HL-60 (cell line): Measurements from ENCODE around the gene MAP4K5.
A peak's percentile ranks its signal among the peaks of the same experiment; 100 is the strongest.
"Not testable (repeated sequence)": the region's sequence is repeated elsewhere in the genome, so short reads cannot be mapped to it uniquely, and the experiment has no call there.

Experiments used
- DNase-seq, 2 experiments: peaks; one replicate each; pipeline ENCODE4 v3.0.0-alpha.2; 2010 to 2020; ENCODE audit warnings: low read depth in 1 of 2, low spot score in 1 of 2
- H3K27ac ChIP-seq: fragments of 250-450 bp; sonication (Bioruptor Pico); replicated peaks from 2 replicates; pipeline ENCODE4 v1.5.1; 2020; ENCODE audit warnings: mild to moderate bottlenecking, moderate library complexity
- H3K27me3 ChIP-seq: fragments of 250-450 bp; sonication (Bioruptor Pico); 2 replicates; pipeline ENCODE4 v1.5.1; 2021; ENCODE audit warnings: mild to moderate bottlenecking, moderate library complexity; ENCODE audit not compliant: insufficient read depth, poor library complexity, severe bottlenecking
- H3K4me3 ChIP-seq: replicated peaks from 2 replicates; pipeline ENCODE4 v1.5.1; 2011; ENCODE audit warnings: mild to moderate bottlenecking, control low read depth, low read length; ENCODE audit not compliant: insufficient read depth
- GABPA ChIP-seq: IDR thresholded peaks from 2 replicates; pipeline ENCODE4 v1.6.1; 2012; ENCODE audit warnings: low read depth
- POLR2AphosphoS5 ChIP-seq: IDR thresholded peaks from 2 replicates; pipeline ENCODE4 v1.6.1; 2012; ENCODE audit warnings: low read depth
- SPI1 ChIP-seq: IDR thresholded peaks from 2 replicates; pipeline ENCODE4 v1.6.1; 2012; ENCODE audit warnings: low read depth, mild to moderate bottlenecking, borderline replicate concordance
- TF ChIP-seq, protein P1 (sequence below): IDR thresholded peaks from one replicate; pipeline ENCODE4 v1.5.1; 2011; ENCODE audit warnings: low read length, control low read depth, inconsistent platforms; ENCODE audit not compliant: insufficient read depth
- TF ChIP-seq, protein P2 (sequence below): IDR thresholded peaks from 2 replicates; pipeline ENCODE4 v1.6.1; 2012; ENCODE audit warnings: low read depth; ENCODE audit not compliant: insufficient replicate concordance

MAP4K5 gene

DNA sequence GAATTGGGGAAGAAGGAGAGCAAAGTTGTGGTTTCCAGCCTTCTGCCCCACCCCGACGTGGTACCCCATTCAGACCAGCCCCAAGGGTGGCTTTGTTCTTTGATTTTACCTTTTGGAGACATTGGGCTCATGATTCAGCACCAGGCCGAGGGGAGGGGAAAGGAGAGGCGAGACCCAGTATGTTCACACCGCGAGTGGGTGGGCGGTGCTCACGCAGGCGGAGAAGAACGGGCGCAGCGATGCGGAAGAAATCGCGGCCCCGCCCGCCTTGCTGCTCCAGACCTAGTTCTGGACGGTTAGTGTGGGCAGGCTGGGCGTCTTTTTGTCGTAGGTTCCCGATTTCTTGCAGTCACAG, 28.5 kb upstream of the MAP4K5 start:
- no peak overlapping the region for H3K27ac ChIP-seq
- DNase-seq, result peak in 1 of 2 experiments; percentile 68
- peaks cover 19% of the 10 kb centered on the region for H3K27me3 ChIP-seq
- TF ChIP-seq GABPA (no peak), SPI1 (no peak), POLR2AphosphoS5 (no peak)
- TF ChIP-seq, protein P1, sequence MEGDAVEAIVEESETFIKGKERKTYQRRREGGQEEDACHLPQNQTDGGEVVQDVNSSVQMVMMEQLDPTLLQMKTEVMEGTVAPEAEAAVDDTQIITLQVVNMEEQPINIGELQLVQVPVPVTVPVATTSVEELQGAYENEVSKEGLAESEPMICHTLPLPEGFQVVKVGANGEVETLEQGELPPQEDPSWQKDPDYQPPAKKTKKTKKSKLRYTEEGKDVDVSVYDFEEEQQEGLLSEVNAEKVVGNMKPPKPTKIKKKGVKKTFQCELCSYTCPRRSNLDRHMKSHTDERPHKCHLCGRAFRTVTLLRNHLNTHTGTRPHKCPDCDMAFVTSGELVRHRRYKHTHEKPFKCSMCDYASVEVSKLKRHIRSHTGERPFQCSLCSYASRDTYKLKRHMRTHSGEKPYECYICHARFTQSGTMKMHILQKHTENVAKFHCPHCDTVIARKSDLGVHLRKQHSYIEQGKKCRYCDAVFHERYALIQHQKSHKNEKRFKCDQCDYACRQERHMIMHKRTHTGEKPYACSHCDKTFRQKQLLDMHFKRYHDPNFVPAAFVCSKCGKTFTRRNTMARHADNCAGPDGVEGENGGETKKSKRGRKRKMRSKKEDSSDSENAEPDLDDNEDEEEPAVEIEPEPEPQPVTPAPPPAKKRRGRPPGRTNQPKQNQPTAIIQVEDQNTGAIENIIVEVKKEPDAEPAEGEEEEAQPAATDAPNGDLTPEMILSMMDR, result no peak
- TF ChIP-seq, protein P2, sequence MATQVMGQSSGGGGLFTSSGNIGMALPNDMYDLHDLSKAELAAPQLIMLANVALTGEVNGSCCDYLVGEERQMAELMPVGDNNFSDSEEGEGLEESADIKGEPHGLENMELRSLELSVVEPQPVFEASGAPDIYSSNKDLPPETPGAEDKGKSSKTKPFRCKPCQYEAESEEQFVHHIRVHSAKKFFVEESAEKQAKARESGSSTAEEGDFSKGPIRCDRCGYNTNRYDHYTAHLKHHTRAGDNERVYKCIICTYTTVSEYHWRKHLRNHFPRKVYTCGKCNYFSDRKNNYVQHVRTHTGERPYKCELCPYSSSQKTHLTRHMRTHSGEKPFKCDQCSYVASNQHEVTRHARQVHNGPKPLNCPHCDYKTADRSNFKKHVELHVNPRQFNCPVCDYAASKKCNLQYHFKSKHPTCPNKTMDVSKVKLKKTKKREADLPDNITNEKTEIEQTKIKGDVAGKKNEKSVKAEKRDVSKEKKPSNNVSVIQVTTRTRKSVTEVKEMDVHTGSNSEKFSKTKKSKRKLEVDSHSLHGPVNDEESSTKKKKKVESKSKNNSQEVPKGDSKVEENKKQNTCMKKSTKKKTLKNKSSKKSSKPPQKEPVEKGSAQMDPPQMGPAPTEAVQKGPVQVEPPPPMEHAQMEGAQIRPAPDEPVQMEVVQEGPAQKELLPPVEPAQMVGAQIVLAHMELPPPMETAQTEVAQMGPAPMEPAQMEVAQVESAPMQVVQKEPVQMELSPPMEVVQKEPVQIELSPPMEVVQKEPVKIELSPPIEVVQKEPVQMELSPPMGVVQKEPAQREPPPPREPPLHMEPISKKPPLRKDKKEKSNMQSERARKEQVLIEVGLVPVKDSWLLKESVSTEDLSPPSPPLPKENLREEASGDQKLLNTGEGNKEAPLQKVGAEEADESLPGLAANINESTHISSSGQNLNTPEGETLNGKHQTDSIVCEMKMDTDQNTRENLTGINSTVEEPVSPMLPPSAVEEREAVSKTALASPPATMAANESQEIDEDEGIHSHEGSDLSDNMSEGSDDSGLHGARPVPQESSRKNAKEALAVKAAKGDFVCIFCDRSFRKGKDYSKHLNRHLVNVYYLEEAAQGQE, result no peak
- H3K4me3 ChIP-seq, result peak overlapping the region; percentile 71

DNA sequence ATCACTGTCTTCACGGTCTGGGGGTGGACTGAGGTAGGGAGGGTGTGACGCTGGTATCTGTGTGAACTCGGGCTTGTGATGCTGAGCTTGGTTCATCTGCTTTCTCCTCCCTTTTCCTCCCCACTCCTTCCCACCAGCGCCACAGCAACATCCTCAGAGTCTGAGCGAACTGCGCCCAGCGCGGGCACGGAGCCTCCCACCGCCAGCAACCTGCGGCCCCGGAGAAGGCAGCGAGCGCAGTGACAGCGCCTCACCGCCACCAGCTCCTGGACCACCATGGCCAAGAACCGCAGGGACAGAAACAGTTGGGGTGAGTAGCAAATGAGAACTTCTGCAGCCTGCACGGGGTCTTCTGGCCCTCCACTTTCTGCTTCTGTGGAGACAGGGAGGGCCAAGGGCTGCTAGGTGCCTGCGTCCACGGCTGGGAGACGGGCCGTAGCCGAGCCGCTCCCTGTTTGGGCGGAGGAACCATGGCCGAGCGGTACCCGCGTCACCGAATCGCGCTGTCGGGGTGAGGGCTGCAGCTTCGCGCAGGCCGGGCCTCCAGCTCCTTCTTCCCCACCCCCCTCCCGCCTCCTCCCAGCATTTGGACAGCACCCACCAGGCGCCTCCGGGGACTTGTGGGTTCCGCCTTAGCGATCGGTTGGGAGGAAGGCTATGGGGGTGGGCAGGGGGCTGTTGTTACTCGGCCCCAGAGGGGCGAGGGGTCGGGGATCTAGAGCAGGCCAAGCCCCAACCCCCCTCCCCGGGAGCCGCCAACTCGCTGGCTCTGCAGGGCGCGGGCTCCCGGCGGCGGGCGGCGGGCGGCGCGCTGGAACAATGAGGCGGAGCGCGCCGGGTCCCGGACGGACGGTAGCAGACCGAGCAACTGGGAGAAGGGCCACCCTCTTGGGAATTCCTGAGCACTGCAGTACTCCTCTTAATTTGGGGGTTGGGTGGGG, 27.9 kb upstream of the MAP4K5 start, which contains the start of gene ATL1:
Gene ATL1 (plus strand): TSS at position 156 of the 941 bp plus-strand sequence. CDS start 121 bp downstream, at position 277.
- peak within 1 kb of the TSS; percentile 71 for H3K4me3 ChIP-seq
- peak; percentile 35 to 53 for DNase-seq
- TF ChIP-seq, protein P2, result peak; percentile 95
- no peak for TF ChIP-seq SPI1
- no peak within 1 kb of the TSS for H3K27ac ChIP-seq
- peaks cover 19% of the 10 kb centered on the region for H3K27me3 ChIP-seq

DNA sequence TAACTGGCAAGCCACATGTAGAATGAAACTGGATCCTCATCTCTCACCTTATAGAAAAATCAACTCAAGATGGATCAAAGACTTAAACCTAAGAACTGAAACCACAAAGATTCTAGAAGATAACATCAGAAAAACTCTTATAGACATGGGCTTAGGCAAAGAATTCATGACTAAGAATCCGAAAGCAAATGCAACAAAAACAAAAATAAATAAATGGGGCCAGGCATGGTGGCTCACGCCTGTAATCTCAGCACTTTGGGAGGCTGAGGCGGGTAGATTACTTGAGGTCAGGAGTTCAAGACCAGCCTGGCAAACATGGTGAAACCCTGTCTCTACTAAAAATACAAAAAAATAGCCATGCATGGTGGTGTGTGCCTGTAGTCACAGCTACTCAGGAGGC, 20.4 kb upstream of the MAP4K5 start:
- not testable (repeated sequence) for H3K4me3 ChIP-seq, H3K27me3 ChIP-seq, H3K27ac ChIP-seq, DNase-seq

DNA sequence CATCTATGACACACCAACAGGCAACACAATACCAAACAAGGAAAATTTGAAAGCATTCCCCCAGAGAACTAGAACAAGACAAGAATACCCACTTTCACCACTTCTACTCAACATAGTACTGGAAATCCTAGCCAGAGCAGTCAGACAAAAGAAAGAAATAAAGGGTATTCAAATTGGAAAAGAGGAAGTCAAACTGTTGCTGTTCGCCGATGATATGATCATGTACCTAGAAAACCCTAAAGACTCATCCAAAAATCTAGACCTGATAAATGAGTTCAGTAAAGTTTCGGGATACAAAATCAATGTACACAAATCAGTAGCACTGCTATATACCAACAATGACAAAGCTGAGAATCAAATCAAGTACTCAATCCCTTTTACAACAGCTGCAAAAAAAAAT, 19.5 kb upstream of the MAP4K5 start:
- TF ChIP-seq POLR2AphosphoS5, result no peak
- no peak for TF ChIP-seq GABPA
- TF ChIP-seq, protein P2, result no peak
- TF ChIP-seq, protein P1, result no peak
- peak; percentile 88 for TF ChIP-seq SPI1

More for the DNA sequence above, 19.5 kb upstream of the MAP4K5 start:
- Histone ChIP-seq H3K27me3 (no peaks in the 10 kb centered on the region), H3K27ac (no peak overlapping the region), H3K4me3 (no peak overlapping the region)
- no peak for DNase-seq
